ENCODE results near the gene ALDH1A3. TPM values are rescaled to one million over a fixed set of nuclear protein-coding genes. Genes with fewer than 3 reads are reported as not detected.

ALDH1A3 gene
- total and polyA plus RNA-seq, 2 donors (not counting 1 experiment from before 2014, with no cell fraction given), result not detected

DNA sequence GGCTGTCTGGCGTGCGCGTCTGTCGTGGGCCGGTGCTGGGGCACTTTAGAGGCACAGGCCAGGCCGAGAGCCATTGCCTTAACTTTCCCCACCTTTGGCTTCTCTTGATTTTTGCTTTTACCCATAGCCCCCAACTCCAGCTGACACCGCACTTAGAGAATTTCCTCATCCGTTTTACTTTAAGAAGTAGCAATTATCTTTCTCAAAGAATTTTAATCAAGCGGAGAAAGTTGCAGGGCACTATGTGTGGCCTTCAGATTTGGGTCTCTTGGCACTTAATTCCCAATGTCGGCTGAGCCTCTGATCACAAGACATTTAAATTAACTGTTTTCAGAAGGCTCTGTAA lies 1.2 kb downstream of the ALDH1A3 start:
- Histone ChIP-seq H2AFZ (ENCODE audit: insufficient read depth, low read depth, low read length, poor library complexity, severe bottlenecking) (no peak overlapping the region), H3K79me2 (ENCODE audit: control insufficient read depth, insufficient read depth, low read length) (no peaks in the 10 kb centered on the region), H4K20me1 (ENCODE audit: control insufficient read depth, insufficient read depth, low read length, poor library complexity, severe bottlenecking) (no peaks in the 10 kb centered on the region), H3K9ac (ENCODE audit: low read length) (no peak overlapping the region), H3K27ac (ENCODE audit: low read length in 2 of 2) (no peak overlapping the region), H3K4me1 (ENCODE audit: control insufficient read depth in 2 of 2, insufficient read depth in 2 of 2, low read length in 2 of 2) (peaks cover 10% of the 10 kb centered on the region in 2 donors), H3K9me3 (ENCODE audit: control extremely low read depth in 1 of 3, control insufficient read depth in 2 of 3, insufficient read depth in 1 of 3, low read length in 2 of 3) (no peaks in the 10 kb centered on the region), H3K27me3 (replicated peaks in 1 of 4; ENCODE audit: control extremely low read depth in 1 of 4, control insufficient read depth in 3 of 4, insufficient read depth in 4 of 4, low read length in 3 of 4) (peaks cover 0 to 56% (median 24%) of the 10 kb centered on the region in 4 experiments), H3K36me3 (replicated peaks in 1 of 2; ENCODE audit: control extremely low read depth in 1 of 2, control insufficient read depth in 1 of 2, extremely low read depth in 1 of 2, insufficient read depth in 2 of 2, low read length in 1 of 2) (no peaks in the 10 kb centered on the region), H3K4me3 (ENCODE audit: control extremely low read depth in 1 of 5, extremely low read depth in 1 of 5, insufficient read depth in 1 of 5, low read depth in 2 of 5, low read length in 4 of 5) (no peak overlapping the region), H3K4me2 (replicated peaks; ENCODE audit: low read depth, low read length, poor library complexity, severe bottlenecking) (no peak overlapping the region)
- 45% methylated on average over 10 of the region's 10 CpGs for WGBS (ENCODE audit: insufficient coverage)
- TF ChIP-seq, protein P1, sequence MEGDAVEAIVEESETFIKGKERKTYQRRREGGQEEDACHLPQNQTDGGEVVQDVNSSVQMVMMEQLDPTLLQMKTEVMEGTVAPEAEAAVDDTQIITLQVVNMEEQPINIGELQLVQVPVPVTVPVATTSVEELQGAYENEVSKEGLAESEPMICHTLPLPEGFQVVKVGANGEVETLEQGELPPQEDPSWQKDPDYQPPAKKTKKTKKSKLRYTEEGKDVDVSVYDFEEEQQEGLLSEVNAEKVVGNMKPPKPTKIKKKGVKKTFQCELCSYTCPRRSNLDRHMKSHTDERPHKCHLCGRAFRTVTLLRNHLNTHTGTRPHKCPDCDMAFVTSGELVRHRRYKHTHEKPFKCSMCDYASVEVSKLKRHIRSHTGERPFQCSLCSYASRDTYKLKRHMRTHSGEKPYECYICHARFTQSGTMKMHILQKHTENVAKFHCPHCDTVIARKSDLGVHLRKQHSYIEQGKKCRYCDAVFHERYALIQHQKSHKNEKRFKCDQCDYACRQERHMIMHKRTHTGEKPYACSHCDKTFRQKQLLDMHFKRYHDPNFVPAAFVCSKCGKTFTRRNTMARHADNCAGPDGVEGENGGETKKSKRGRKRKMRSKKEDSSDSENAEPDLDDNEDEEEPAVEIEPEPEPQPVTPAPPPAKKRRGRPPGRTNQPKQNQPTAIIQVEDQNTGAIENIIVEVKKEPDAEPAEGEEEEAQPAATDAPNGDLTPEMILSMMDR (IDR thresholded peaks at IDR 0.05), result no peak
- no peak for TF ChIP-seq EZH2 (IDR thresholded peaks at IDR 0.05; ENCODE audit: borderline replicate concordance, insufficient read depth, low read depth, low read length, poor library complexity, severe bottlenecking)
- intact Hi-C loops (cut with micrococcal nuclease), result no loop called here
- Mint-ChIP-seq H3K27me3 (peaks cover 81% of the 10 kb centered on the region), H3K9me3 (ENCODE audit: insufficient read depth) (no peaks in the 10 kb centered on the region), H3K27ac (no peak overlapping the region), H3K4me3 (peak overlapping the region; percentile 70), H3K4me1 (peaks cover 11% of the 10 kb centered on the region)
- no peak for DNase-seq
- ChIA-PET POLR2A (no interaction called here), CTCF (no interaction called here)
- ATAC-seq (ENCODE audit: low read depth), result no peak

DNA sequence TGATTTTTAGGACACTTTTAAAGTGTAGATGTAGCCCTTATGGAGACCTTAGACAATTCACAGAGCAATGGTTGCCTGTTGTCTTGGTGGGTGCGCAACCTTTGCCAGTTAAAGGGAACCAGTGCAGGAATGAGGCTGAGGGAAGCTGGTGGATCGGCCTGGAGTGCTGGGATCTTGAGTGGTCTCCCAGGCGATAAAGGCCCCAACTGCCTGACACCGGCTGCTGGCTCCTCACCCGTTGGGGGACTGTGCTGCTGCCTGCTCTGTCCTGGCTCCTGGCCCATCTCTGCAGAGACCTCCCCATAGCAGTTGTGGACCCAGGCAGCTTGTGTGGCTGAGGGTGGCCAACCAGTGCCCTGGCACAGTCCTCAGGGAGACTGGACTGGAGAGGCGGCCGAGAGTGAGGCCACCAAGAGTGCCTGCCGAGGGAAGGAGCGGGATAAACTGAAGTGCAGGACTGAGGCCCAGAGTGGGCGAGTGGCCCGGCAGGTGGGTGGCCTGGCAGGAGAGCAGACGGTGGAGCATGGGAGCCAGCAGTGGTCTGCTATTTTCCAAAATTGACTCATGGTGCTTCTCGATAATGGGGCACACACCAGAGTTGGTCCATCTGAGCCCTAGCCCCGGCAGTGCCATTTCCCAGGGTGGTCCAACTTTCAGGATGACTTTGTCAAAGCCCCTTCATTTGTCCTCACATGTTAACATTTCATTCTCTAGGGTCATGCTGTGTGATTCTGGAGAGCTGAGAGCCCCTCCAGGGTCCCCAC lies 2.1 kb downstream of the ALDH1A3 start:
- Histone ChIP-seq H3K27me3 (replicated peaks in 1 of 4; ENCODE audit: control extremely low read depth in 1 of 4, control insufficient read depth in 3 of 4, insufficient read depth in 4 of 4, low read length in 3 of 4) (peaks cover 0 to 50% (median 25%) of the 10 kb centered on the region in 4 experiments), H3K9ac (ENCODE audit: low read length) (no peak overlapping the region), H3K36me3 (replicated peaks in 1 of 2; ENCODE audit: control extremely low read depth in 1 of 2, control insufficient read depth in 1 of 2, extremely low read depth in 1 of 2, insufficient read depth in 2 of 2, low read length in 1 of 2) (no peaks in the 10 kb centered on the region), H4K20me1 (ENCODE audit: control insufficient read depth, insufficient read depth, low read length, poor library complexity, severe bottlenecking) (no peaks in the 10 kb centered on the region), H2AFZ (ENCODE audit: insufficient read depth, low read depth, low read length, poor library complexity, severe bottlenecking) (no peak overlapping the region), H3K4me1 (ENCODE audit: control insufficient read depth in 2 of 2, insufficient read depth in 2 of 2, low read length in 2 of 2) (peaks cover 10% of the 10 kb centered on the region in 2 donors), H3K27ac (ENCODE audit: low read length in 2 of 2) (no peak overlapping the region), H3K79me2 (ENCODE audit: control insufficient read depth, insufficient read depth, low read length) (no peaks in the 10 kb centered on the region), H3K4me3 (ENCODE audit: control extremely low read depth in 1 of 5, extremely low read depth in 1 of 5, insufficient read depth in 1 of 5, low read depth in 2 of 5, low read length in 4 of 5) (no peak overlapping the region), H3K4me2 (replicated peaks; ENCODE audit: low read depth, low read length, poor library complexity, severe bottlenecking) (no peak overlapping the region), H3K9me3 (ENCODE audit: control extremely low read depth in 1 of 3, control insufficient read depth in 2 of 3, insufficient read depth in 1 of 3, low read length in 2 of 3) (no peaks in the 10 kb centered on the region)
- WGBS (ENCODE audit: insufficient coverage), result 93% methylated on average over 13 of the region's 14 CpGs
- CTCF ChIA-PET, result interaction anchor here (1.5 kb wide), 1 partner anchor 9 kb away, joined by 4 read pairs; no protein-coding TSS in a partner anchor
- no peak for DNase-seq
- no peak overlapping the region for H3K27ac Mint-ChIP-seq
- TF ChIP-seq EZH2 (IDR thresholded peaks at IDR 0.05; ENCODE audit: borderline replicate concordance, insufficient read depth, low read depth, low read length, poor library complexity, severe bottlenecking), result no peak
- TF ChIP-seq, protein P1 (IDR thresholded peaks at IDR 0.05), result no peak
- H3K9me3 Mint-ChIP-seq (ENCODE audit: insufficient read depth), result no peaks in the 10 kb centered on the region
- no peak for ATAC-seq (ENCODE audit: low read depth)
- peaks cover 11% of the 10 kb centered on the region for H3K4me1 Mint-ChIP-seq
- POLR2A ChIA-PET, result no interaction called here
- no peak overlapping the region for H3K4me3 Mint-ChIP-seq
- peaks cover 77% of the 10 kb centered on the region for H3K27me3 Mint-ChIP-seq
- intact Hi-C loops (cut with micrococcal nuclease), result no loop called here

All from B cell (primary cell).